ENCODE results near the gene MYCBP2. TPM values are rescaled to one million over a fixed set of nuclear protein-coding genes. Genes with fewer than 3 reads are reported as not detected.
"Not testable (repeated sequence)": the region's sequence is repeated elsewhere in the genome, so short reads cannot be mapped to it uniquely, and the experiment has no call there.

MYCBP2 gene
- total RNA-seq, 6 experiments from 2014 or later = 52.7 to 66.3 (median 54.9) TPM

- no peak for DNase-seq
- TF ChIP-seq, protein P1, sequence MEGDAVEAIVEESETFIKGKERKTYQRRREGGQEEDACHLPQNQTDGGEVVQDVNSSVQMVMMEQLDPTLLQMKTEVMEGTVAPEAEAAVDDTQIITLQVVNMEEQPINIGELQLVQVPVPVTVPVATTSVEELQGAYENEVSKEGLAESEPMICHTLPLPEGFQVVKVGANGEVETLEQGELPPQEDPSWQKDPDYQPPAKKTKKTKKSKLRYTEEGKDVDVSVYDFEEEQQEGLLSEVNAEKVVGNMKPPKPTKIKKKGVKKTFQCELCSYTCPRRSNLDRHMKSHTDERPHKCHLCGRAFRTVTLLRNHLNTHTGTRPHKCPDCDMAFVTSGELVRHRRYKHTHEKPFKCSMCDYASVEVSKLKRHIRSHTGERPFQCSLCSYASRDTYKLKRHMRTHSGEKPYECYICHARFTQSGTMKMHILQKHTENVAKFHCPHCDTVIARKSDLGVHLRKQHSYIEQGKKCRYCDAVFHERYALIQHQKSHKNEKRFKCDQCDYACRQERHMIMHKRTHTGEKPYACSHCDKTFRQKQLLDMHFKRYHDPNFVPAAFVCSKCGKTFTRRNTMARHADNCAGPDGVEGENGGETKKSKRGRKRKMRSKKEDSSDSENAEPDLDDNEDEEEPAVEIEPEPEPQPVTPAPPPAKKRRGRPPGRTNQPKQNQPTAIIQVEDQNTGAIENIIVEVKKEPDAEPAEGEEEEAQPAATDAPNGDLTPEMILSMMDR (IDR thresholded peaks at IDR 0.05) = no peak
- Mint-ChIP-seq H3K27me3 (ENCODE audit: insufficient read depth) (no peaks in the 10 kb centered on the region; the same call in 1 of the 2 replicates), H3K9me3 (no peaks in the 10 kb centered on the region), H3K4me1 (ENCODE audit: low read depth) (no peaks in the 10 kb centered on the region), H3K27ac (no peak overlapping the region), H3K4me3 (no peak overlapping the region), H3K36me3 (ENCODE audit: low read depth) (no peaks in the 10 kb centered on the region)
Observed at GRCh38 chr13:77349365-77349764, 22.5 kb upstream of the MYCBP2 start.

- not testable (repeated sequence) for H3K4me3 Mint-ChIP-seq; H3K9me3 Mint-ChIP-seq; DNase-seq; H3K27ac Mint-ChIP-seq; H3K36me3 Mint-ChIP-seq (ENCODE audit: low read depth); H3K4me1 Mint-ChIP-seq (ENCODE audit: low read depth); H3K27me3 Mint-ChIP-seq (ENCODE audit: insufficient read depth)
Observed at GRCh38 chr13:77347351-77347750, 20.5 kb upstream of the MYCBP2 start.

- DNase-seq = no peak
- no peak overlapping the region for H3K27ac Mint-ChIP-seq
- H3K27me3 Mint-ChIP-seq (ENCODE audit: insufficient read depth) = no peaks in the 10 kb centered on the region
- no peaks in the 10 kb centered on the region for H3K9me3 Mint-ChIP-seq
- TF ChIP-seq, protein P1 (IDR thresholded peaks at IDR 0.05) = no peak
- no peaks in the 10 kb centered on the region for H3K36me3 Mint-ChIP-seq (ENCODE audit: low read depth)
- H3K4me1 Mint-ChIP-seq (ENCODE audit: low read depth) = no peaks in the 10 kb centered on the region
- H3K4me3 Mint-ChIP-seq = no peak overlapping the region
Observed at GRCh38 chr13:77345150-77345780, 18.4 kb upstream of the MYCBP2 start.

DNA sequence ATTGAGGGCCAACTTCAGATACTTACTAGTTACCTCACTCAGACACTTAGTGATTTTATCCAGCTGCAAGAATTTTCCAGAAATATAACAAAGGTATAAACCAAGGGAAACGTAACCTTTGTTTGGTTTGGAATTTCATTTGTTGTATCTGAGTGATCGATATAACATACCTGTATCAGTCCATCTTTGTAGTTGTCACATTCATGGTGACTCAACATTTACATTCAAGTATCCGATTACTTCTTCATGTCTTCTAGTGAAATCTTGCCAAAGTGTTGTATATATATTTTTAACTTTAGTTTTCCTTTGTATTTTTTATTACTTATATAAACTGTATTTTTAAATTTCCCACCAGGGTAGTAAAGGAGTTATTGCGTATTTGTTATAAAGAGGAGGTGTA is 16.9 kb upstream of the MYCBP2 start:
- H3K27ac Mint-ChIP-seq = no peak overlapping the region
- no peaks in the 10 kb centered on the region for H3K36me3 Mint-ChIP-seq (ENCODE audit: low read depth)
- H3K4me3 Mint-ChIP-seq = no peak overlapping the region
- DNase-seq = no peak
- H3K4me1 Mint-ChIP-seq (ENCODE audit: low read depth) = no peaks in the 10 kb centered on the region
- H3K27me3 Mint-ChIP-seq (ENCODE audit: insufficient read depth) = peaks cover 5% of the 10 kb centered on the region
- no peaks in the 10 kb centered on the region for H3K9me3 Mint-ChIP-seq
- TF ChIP-seq, protein P1 (IDR thresholded peaks at IDR 0.05) = no peak

- Mint-ChIP-seq H3K36me3 (ENCODE audit: low read depth) (no peaks in the 10 kb centered on the region), H3K27ac (no peak overlapping the region), H3K27me3 (ENCODE audit: insufficient read depth) (peaks cover 11% of the 10 kb centered on the region)
Observed at GRCh38 chr13:77339408-77339807, 12.5 kb upstream of the MYCBP2 start.

GRCh38 chr13:77338961-77339401 is 12.1 kb upstream of the MYCBP2 start:
- H3K36me3 Mint-ChIP-seq (ENCODE audit: low read depth) = no peaks in the 10 kb centered on the region
- no peaks in the 10 kb centered on the region for H3K9me3 Mint-ChIP-seq
- TF ChIP-seq, protein P1 (IDR thresholded peaks at IDR 0.05) = no peak
- no peak for DNase-seq
- H3K27ac Mint-ChIP-seq = no peak overlapping the region
- H3K27me3 Mint-ChIP-seq (ENCODE audit: insufficient read depth) = peaks cover 11% of the 10 kb centered on the region
- no peak overlapping the region for H3K4me3 Mint-ChIP-seq
- H3K4me1 Mint-ChIP-seq (ENCODE audit: low read depth) = peaks cover 4% of the 10 kb centered on the region; the same call in 1 of the 2 replicates

More at GRCh38 chr13:77339408-77339807, 12.5 kb upstream of the MYCBP2 start:
- Mint-ChIP-seq H3K4me3 (no peak overlapping the region), H3K9me3 (no peaks in the 10 kb centered on the region), H3K4me1 (ENCODE audit: low read depth) (no peaks in the 10 kb centered on the region)
- TF ChIP-seq, protein P1 (IDR thresholded peaks at IDR 0.05) = no peak
- no peak for DNase-seq
